PC-3 (cell line): ENCODE data around the gene CRISPLD2.

Experiments
- CTCF ChIP-seq: fragments of 300-600 bp; sonication (generic); conservative IDR thresholded peaks from 2 replicates; pipeline ENCODE4 v1.5.1; 2017; ENCODE audit warnings: antibody characterized with exemption, low read depth, mild to moderate bottlenecking, low read length
- EZH2 ChIP-seq: fragments of 300-600 bp; sonication (generic); IDR thresholded peaks from one replicate; pipeline ENCODE4 v1.6.1; 2017; ENCODE audit warnings: antibody characterized with exemption, mild to moderate bottlenecking, low read length; ENCODE audit not compliant: unreplicated experiment
- EZH2phosphoT487 ChIP-seq: fragments of 300-600 bp; sonication (generic); IDR thresholded peaks from 2 replicates; pipeline ENCODE4 v1.6.1; 2018; ENCODE audit warnings: mild to moderate bottlenecking, antibody characterized with exemption, low read length, borderline replicate concordance

- no peak for TF ChIP-seq CTCF
- no peak for TF ChIP-seq EZH2
- no peak for TF ChIP-seq EZH2phosphoT487
These were observed 49.7 kb downstream of the CRISPLD2 start for GRCh38 chr16:84869473-84869845.
